GM23338 (cell line): ENCODE results near the gene LIMCH1. TPM values are rescaled to one million over a fixed set of nuclear protein-coding genes. Genes with fewer than 3 reads are reported as not detected.

ENCODE experiments used
- CREB1 ChIP-seq: fragments of 250-450 bp; sonication (Bioruptor Pico); IDR thresholded peaks from 2 replicates; pipeline ENCODE4 v1.5.0; 2020; ENCODE audit warnings: low read depth, mild to moderate bottlenecking, moderate library complexity
- CTCF ChIP-seq, 2 experiments: fragments of 200-600 bp in 1 of 2; sonication (generic) in 1 of 2; conservative IDR thresholded peaks; 2 replicates each; pipeline versions ENCODE4 v1.5.1 to v1.6.1; 2016 to 2017; ENCODE audit warnings: antibody characterized with exemption in 2 of 2, low read depth in 2 of 2, mild to moderate bottlenecking in 2 of 2, moderate library complexity in 1 of 2
- EZH2phosphoT487 ChIP-seq: fragments of 200-600 bp; sonication (generic); IDR thresholded peaks from one replicate; pipeline ENCODE4 v1.8.1; 2018; ENCODE audit warnings: antibody characterized with exemption; ENCODE audit not compliant: unreplicated experiment
- JUNB ChIP-seq: IDR thresholded peaks from one replicate; pipeline ENCODE4 v1.6.1; 2016; ENCODE audit warnings: antibody characterized with exemption; ENCODE audit not compliant: unreplicated experiment
- NANOG ChIP-seq: IDR thresholded peaks from 2 replicates; pipeline ENCODE4 v1.6.1; 2016; ENCODE audit warnings: antibody characterized with exemption, borderline replicate concordance
- POLR2AphosphoS5 ChIP-seq: IDR thresholded peaks from 2 replicates; pipeline ENCODE4 v1.6.1; 2016; ENCODE audit warnings: antibody characterized with exemption, low read depth
- STAT1 ChIP-seq: IDR thresholded peaks from one replicate; pipeline ENCODE4 v1.6.1; 2016; ENCODE audit warnings: antibody characterized with exemption; ENCODE audit not compliant: unreplicated experiment
- ZNF114 ChIP-seq: fragments of 250-450 bp; sonication (Bioruptor Pico); IDR thresholded peaks from 2 replicates; pipeline ENCODE4 v1.5.0; 2020; ENCODE audit warnings: mild to moderate bottlenecking, moderate library complexity
- ZNF331 ChIP-seq: fragments of 250-450 bp; sonication (Bioruptor Pico); IDR thresholded peaks from 2 replicates; pipeline ENCODE4 v1.5.0; 2020; ENCODE audit warnings: low read depth, mild to moderate bottlenecking, moderate library complexity
- polyA plus RNA-seq: library from polyadenylated mRNA; unstranded; fragments of >200 nt; fragmentation: Nextera tagmentation; extraction: Ambion mirVana; gene quantifications from 2 replicates; pipeline ENCODE4 v1.2.1, GENCODE V29; 2016
- total RNA-seq: library from RNA; depleted of rRNA; stranded (reverse); fragments of >200 nt; shearing (Covaris generic); gene quantifications from 2 replicates; pipeline ENCODE4 v1.2.3, GENCODE V29; 2014
- TF ChIP-seq, protein P1 (sequence below): fragments of 250-450 bp; sonication (Bioruptor Pico); IDR thresholded peaks from 2 replicates; pipeline ENCODE4 v1.5.0; 2020; ENCODE audit warnings: mild to moderate bottlenecking, moderate library complexity
- TF ChIP-seq, protein P2 (sequence below): IDR thresholded peaks from 2 replicates; pipeline ENCODE4 v1.6.1; 2016; ENCODE audit warnings: antibody characterized with exemption

LIMCH1 gene
- total and polyA plus RNA-seq, 2 experiments from 2014 or later, result 1.5 TPM

DNA sequence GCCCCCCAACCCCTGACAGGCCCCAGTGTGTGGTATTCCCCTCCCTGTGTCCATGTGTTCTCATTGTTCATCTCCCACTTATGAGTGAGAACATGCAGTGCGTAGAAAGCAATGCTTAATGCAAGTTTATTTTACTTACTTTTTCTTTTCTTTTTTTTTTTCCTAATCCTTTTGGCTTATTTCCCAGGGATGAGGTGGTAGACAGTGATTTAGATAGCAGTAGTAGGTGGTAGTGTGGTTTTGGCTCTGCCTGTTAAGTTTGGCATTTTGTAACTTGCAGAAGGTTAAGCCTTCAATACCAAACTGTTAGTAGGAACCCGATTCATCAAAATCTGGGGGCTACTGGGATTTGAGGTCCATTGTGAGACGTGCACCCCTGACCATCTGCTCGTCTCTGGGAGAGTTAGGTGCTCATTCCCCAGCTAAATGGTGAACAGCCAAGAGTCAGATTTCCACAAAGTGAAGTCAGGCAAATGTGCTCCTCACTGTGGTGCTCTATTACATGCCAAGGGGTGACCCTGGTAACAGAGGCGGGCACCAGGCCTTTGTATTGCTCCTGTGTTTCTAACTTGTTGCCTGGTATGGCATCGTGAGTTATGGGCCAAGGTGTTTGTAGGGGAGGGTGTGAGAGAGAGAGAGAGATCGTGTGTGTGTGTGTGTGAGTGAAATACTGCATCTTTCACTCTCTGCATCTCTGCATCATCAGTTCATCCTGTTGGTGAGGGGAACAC, 140.3 kb downstream of the LIMCH1 start (continued):
- TF ChIP-seq, protein P1, sequence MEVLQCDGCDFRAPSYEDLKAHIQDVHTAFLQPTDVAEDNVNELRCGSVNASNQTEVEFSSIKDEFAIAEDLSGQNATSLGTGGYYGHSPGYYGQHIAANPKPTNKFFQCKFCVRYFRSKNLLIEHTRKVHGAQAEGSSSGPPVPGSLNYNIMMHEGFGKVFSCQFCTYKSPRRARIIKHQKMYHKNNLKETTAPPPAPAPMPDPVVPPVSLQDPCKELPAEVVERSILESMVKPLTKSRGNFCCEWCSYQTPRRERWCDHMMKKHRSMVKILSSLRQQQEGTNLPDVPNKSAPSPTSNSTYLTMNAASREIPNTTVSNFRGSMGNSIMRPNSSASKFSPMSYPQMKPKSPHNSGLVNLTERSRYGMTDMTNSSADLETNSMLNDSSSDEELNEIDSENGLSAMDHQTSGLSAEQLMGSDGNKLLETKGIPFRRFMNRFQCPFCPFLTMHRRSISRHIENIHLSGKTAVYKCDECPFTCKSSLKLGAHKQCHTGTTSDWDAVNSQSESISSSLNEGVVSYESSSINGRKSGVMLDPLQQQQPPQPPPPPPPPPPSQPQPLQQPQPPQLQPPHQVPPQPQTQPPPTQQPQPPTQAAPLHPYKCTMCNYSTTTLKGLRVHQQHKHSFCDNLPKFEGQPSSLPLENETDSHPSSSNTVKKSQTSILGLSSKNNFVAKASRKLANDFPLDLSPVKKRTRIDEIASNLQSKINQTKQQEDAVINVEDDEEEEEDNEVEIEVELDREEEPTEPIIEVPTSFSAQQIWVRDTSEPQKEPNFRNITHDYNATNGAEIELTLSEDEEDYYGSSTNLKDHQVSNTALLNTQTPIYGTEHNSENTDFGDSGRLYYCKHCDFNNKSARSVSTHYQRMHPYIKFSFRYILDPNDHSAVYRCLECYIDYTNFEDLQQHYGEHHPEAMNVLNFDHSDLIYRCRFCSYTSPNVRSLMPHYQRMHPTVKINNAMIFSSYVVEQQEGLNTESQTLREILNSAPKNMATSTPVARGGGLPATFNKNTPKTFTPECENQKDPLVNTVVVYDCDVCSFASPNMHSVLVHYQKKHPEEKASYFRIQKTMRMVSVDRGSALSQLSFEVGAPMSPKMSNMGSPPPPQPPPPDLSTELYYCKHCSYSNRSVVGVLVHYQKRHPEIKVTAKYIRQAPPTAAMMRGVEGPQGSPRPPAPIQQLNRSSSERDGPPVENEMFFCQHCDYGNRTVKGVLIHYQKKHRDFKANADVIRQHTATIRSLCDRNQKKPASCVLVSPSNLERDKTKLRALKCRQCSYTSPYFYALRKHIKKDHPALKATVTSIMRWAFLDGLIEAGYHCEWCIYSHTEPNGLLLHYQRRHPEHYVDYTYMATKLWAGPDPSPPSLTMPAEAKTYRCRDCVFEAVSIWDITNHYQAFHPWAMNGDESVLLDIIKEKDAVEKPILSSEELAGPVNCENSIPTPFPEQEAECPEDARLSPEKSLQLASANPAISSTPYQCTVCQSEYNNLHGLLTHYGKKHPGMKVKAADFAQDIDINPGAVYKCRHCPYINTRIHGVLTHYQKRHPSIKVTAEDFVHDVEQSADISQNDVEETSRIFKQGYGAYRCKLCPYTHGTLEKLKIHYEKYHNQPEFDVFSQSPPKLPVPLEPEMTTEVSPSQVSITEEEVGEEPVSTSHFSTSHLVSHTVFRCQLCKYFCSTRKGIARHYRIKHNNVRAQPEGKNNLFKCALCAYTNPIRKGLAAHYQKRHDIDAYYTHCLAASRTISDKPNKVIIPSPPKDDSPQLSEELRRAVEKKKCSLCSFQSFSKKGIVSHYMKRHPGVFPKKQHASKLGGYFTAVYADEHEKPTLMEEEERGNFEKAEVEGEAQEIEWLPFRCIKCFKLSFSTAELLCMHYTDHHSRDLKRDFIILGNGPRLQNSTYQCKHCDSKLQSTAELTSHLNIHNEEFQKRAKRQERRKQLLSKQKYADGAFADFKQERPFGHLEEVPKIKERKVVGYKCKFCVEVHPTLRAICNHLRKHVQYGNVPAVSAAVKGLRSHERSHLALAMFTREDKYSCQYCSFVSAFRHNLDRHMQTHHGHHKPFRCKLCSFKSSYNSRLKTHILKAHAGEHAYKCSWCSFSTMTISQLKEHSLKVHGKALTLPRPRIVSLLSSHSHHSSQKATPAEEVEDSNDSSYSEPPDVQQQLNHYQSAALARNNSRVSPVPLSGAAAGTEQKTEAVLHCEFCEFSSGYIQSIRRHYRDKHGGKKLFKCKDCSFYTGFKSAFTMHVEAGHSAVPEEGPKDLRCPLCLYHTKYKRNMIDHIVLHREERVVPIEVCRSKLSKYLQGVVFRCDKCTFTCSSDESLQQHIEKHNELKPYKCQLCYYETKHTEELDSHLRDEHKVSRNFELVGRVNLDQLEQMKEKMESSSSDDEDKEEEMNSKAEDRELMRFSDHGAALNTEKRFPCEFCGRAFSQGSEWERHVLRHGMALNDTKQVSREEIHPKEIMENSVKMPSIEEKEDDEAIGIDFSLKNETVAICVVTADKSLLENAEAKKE (CRISPR knock-in tag), result no peak
- no peak for TF ChIP-seq STAT1
- no peak for TF ChIP-seq JUNB
- no peak for TF ChIP-seq EZH2phosphoT487
- no peak for TF ChIP-seq NANOG
- no peak for TF ChIP-seq ZNF114 (CRISPR knock-in tag)
- no peak for TF ChIP-seq CREB1 (CRISPR knock-in tag)
- no peak for TF ChIP-seq CTCF (conservative IDR thresholded peaks at IDR 0.05; ENCODE audit: low read depth in 2 of 2)
- TF ChIP-seq, protein P2, sequence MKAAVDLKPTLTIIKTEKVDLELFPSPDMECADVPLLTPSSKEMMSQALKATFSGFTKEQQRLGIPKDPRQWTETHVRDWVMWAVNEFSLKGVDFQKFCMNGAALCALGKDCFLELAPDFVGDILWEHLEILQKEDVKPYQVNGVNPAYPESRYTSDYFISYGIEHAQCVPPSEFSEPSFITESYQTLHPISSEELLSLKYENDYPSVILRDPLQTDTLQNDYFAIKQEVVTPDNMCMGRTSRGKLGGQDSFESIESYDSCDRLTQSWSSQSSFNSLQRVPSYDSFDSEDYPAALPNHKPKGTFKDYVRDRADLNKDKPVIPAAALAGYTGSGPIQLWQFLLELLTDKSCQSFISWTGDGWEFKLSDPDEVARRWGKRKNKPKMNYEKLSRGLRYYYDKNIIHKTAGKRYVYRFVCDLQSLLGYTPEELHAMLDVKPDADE, result no peak
- TF ChIP-seq POLR2AphosphoS5, result no peak
- no peak for TF ChIP-seq ZNF331 (CRISPR knock-in tag)
